Activated B cell treated with CpG ODN at 0.5 μM for 24 hours (primary cell): ENCODE data around the gene SPOCD1. TPM values are rescaled to one million over a fixed set of nuclear protein-coding genes. Genes with fewer than 3 reads are reported as not detected.

Source experiments
- ATAC-seq: fragments of 200-7000 bp; cut with Tn5 transposase; one replicate; pipeline ENCODE4 v1.10.0; 2021; ENCODE audit warnings: low read depth, mild to moderate bottlenecking, moderate library complexity
- CTCF ChIA-PET: fragments of 350-600 bp; sonication (Branson Sonifier 250); formaldehyde crosslinking; loops from one replicate; lab custom pipeline; 2021; ENCODE audit warnings: antibody characterized with exemption; lab: Charles Lee
- POLR2A ChIA-PET: fragments of 350-600 bp; sonication (Branson Sonifier 250); formaldehyde crosslinking; loops from one replicate; lab custom pipeline; 2021; ENCODE audit warnings: antibody characterized with exemption; lab: Charles Lee
- DNase-seq: peaks from one replicate; pipeline ENCODE4 v3.0.0; 2022
- H3K27ac Mint-ChIP-seq: one replicate; pipeline ENCODE4 v1.8.0; 2020; ENCODE audit warnings: mixed read lengths
- H3K27me3 Mint-ChIP-seq: one replicate; pipeline ENCODE4 v1.8.0; 2021; ENCODE audit warnings: mixed read lengths
- H3K36me3 Mint-ChIP-seq: one replicate; pipeline ENCODE4 v1.8.0; 2021; ENCODE audit warnings: low read depth, mixed read lengths
- H3K4me1 Mint-ChIP-seq: one replicate; pipeline ENCODE4 v1.8.0; 2021; ENCODE audit warnings: mixed read lengths
- H3K4me3 Mint-ChIP-seq: one replicate; pipeline ENCODE4 v1.8.0; 2020; ENCODE audit warnings: mild to moderate bottlenecking, mixed read lengths
- H3K9me3 Mint-ChIP-seq: one replicate; pipeline ENCODE4 v1.8.0; 2020; ENCODE audit warnings: mixed read lengths
- intact Hi-C: fragments of 100-400 bp; cut with micrococcal nuclease; formaldehyde crosslinking; loops from one replicate; pipeline ENCODE4 v1.15.1; 2024
- total RNA-seq: library from RNA; stranded (reverse); gene quantifications from 2 replicates; pipeline ENCODE4 v1.2.3, GENCODE V29; 2022
- TF ChIP-seq, protein P1 (sequence below): fragments of 200-600 bp; IDR thresholded peaks from one replicate; pipeline ENCODE4 v1.8.0; 2022; ENCODE audit warnings: antibody characterized with exemption, mild to moderate bottlenecking

SPOCD1 gene
- total RNA-seq, 1 donor from 2014 or later = not detected

DNA sequence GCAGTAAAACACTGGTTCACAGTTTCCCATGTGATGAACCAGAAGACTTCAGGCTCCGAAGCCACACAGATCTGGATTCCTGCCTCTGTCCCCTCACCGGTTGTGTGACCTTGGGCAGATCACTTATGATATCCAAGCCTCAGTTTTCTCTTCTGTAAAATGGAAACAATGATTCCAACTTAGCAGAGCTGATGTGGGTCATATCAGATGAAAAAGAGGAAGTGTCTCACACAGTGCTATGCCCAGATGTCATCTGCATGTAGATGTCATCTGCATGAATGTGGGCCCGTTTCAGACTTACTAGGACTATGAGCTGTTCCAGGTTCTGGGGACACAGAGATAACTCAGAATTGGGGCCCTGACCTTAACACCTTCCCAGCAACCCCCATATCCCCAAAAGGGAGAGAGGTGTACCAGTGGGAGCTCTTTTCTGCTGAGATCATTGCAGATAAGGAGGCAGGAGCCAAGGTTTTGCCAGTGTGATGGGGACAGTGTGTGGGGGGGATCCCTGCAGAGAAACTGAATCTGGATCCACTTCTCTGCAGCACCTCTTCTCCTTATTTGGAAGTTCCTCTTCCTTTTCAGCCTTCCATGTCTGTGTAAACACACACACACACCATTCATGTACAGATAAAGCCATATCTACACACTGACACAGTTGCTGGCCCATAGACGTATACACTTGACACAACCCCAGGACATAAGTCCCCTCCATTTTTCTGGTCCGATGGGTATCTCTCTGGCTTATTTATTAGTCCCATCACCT lies 46.7 kb downstream of the SPOCD1 start:
- Mint-ChIP-seq H3K27ac (peak overlapping the region; percentile 4), H3K4me3 (no peak overlapping the region), H3K4me1 (peaks cover 46% of the 10 kb centered on the region), H3K9me3 (no peaks in the 10 kb centered on the region), H3K27me3 (peaks cover 19% of the 10 kb centered on the region), H3K36me3 (no peaks in the 10 kb centered on the region)
- intact Hi-C loops = no loop called here
- TF ChIP-seq, protein P1, sequence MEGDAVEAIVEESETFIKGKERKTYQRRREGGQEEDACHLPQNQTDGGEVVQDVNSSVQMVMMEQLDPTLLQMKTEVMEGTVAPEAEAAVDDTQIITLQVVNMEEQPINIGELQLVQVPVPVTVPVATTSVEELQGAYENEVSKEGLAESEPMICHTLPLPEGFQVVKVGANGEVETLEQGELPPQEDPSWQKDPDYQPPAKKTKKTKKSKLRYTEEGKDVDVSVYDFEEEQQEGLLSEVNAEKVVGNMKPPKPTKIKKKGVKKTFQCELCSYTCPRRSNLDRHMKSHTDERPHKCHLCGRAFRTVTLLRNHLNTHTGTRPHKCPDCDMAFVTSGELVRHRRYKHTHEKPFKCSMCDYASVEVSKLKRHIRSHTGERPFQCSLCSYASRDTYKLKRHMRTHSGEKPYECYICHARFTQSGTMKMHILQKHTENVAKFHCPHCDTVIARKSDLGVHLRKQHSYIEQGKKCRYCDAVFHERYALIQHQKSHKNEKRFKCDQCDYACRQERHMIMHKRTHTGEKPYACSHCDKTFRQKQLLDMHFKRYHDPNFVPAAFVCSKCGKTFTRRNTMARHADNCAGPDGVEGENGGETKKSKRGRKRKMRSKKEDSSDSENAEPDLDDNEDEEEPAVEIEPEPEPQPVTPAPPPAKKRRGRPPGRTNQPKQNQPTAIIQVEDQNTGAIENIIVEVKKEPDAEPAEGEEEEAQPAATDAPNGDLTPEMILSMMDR = no peak
- DNase-seq (no peak), ATAC-seq (peak; percentile 71)
- CTCF ChIA-PET = interaction anchor here (1.0 to 1.2 kb wide), 2 partner anchors 16 to 20 kb away, joined by 3 to 7 read pairs; no protein-coding TSS in a partner anchor
- POLR2A ChIA-PET = interaction anchor here (1.0 to 1.5 kb wide), 4 partner anchors 9 to 20 kb away, joined by 4 to 13 read pairs (median 8); no protein-coding TSS in a partner anchor

DNA sequence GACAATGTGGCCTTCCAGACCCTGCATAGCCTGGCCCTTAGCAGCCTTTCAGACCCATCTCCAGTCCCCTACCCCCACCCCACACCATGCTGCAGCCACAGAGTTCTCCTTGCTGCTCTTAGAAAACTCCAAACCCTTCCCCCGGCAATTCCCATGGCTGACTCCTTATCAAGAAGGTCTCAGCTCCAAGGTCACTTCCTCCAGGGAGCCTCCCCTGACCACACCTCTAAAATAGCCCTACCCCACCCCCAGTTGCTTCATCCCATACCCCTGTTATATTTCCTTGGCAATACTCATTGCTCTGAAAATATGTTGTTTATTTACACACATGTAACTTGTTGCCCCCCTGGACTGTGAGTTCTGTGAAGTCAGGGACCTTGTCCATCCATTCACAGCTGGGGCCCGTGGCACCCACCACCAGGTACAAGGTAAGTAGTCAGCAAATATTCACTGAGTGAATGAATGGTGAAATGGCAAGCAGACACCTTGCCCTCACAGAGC lies 47.4 kb downstream of the SPOCD1 start:
- no peak for DNase-seq
- ChIA-PET CTCF (interaction anchor here (1.0 to 1.2 kb wide), 2 partner anchors 17 to 20 kb away, joined by 3 to 7 read pairs; no protein-coding TSS in a partner anchor), POLR2A (interaction anchor here (1.0 to 1.5 kb wide), 4 partner anchors 8 to 21 kb away, joined by 4 to 13 read pairs (median 8); no protein-coding TSS in a partner anchor)
- H3K27me3 Mint-ChIP-seq = peaks cover 12% of the 10 kb centered on the region
- intact Hi-C loops = no loop called here
- no peaks in the 10 kb centered on the region for H3K36me3 Mint-ChIP-seq
- no peaks in the 10 kb centered on the region for H3K9me3 Mint-ChIP-seq
- ATAC-seq = no peak
- peaks cover 47% of the 10 kb centered on the region for H3K4me1 Mint-ChIP-seq
- H3K27ac Mint-ChIP-seq = peak overlapping the region; percentile 4
- no peak overlapping the region for H3K4me3 Mint-ChIP-seq
- TF ChIP-seq, protein P1 = no peak

DNA sequence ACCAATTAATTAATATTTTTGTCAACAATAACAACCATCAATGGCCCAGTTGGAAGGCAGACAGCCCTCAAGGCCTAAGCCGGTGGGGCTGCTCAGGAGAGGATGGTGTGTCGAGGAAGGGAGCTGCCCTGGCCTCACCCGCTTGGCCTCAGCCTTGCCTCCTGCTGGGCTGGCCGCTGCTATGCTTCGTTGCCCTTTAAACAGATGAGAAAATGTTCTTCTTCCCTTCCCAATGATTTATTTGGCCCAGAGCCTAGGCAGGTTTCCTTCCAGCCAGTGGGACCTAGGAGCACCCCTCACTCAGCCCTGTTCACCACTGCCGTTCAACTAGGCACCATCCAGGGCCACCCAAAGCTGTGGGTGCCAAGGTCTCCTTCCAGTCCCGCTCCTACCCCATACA lies 48.6 kb downstream of the SPOCD1 start:
- Mint-ChIP-seq H3K27me3 (peaks cover 5% of the 10 kb centered on the region), H3K9me3 (no peaks in the 10 kb centered on the region), H3K4me1 (peaks cover 49% of the 10 kb centered on the region), H3K27ac (no peak overlapping the region), H3K4me3 (no peak overlapping the region), H3K36me3 (no peaks in the 10 kb centered on the region)
- DNase-seq = no peak
- POLR2A ChIA-PET = interaction anchor here (1.0 kb wide), 1 partner anchor 17 kb away, joined by 3 read pairs; no protein-coding TSS in a partner anchor
- TF ChIP-seq, protein P1 = no peak
- CTCF ChIA-PET = interaction anchor here (1.0 kb wide), 1 partner anchor 21 kb away, joined by 3 read pairs; no protein-coding TSS in a partner anchor
- no peak for ATAC-seq
- intact Hi-C loops = no loop called here

DNA sequence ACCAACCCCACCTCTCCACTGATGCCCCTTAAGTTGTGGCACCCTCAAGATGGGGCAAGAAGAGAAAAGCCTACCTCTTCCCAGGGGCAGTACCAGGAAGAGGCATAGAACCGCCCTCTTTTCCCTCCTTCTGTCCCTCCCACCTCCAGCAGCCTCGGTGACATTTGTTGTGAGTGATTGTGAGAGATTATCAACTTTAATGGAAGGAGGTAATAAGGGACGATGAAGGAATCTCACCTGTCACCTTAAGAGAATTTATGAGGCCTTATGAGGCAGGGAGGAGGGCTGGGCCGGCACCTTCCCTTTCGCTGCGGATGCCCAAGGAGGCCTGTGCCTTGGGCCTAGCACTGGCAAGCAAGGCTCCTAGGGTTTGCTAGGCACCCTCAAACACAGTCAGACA lies 50.3 kb downstream of the SPOCD1 start:
- intact Hi-C loops = no loop called here

More for the DNA sequence above, 50.3 kb downstream of the SPOCD1 start:
- Mint-ChIP-seq H3K27ac (no peak overlapping the region), H3K27me3 (peaks cover 3% of the 10 kb centered on the region), H3K4me1 (peaks cover 46% of the 10 kb centered on the region), H3K9me3 (no peaks in the 10 kb centered on the region), H3K36me3 (no peaks in the 10 kb centered on the region), H3K4me3 (no peak overlapping the region)
- no peak for ATAC-seq
- POLR2A ChIA-PET = interaction anchor here (1.7 to 4.3 kb wide), 2 partner anchors 19 to 23 kb away, joined by 7 to 27 read pairs; no protein-coding TSS in a partner anchor
- CTCF ChIA-PET = interaction anchor here (1.0 to 2.0 kb wide), 4 partner anchors 13 to 198 kb away, joined by 3 to 10 read pairs (median 4); no protein-coding TSS in a partner anchor
- TF ChIP-seq, protein P1 = no peak
- DNase-seq = no peak
